ENCODE results near the gene MLC1.

MLC1 gene

DNA sequence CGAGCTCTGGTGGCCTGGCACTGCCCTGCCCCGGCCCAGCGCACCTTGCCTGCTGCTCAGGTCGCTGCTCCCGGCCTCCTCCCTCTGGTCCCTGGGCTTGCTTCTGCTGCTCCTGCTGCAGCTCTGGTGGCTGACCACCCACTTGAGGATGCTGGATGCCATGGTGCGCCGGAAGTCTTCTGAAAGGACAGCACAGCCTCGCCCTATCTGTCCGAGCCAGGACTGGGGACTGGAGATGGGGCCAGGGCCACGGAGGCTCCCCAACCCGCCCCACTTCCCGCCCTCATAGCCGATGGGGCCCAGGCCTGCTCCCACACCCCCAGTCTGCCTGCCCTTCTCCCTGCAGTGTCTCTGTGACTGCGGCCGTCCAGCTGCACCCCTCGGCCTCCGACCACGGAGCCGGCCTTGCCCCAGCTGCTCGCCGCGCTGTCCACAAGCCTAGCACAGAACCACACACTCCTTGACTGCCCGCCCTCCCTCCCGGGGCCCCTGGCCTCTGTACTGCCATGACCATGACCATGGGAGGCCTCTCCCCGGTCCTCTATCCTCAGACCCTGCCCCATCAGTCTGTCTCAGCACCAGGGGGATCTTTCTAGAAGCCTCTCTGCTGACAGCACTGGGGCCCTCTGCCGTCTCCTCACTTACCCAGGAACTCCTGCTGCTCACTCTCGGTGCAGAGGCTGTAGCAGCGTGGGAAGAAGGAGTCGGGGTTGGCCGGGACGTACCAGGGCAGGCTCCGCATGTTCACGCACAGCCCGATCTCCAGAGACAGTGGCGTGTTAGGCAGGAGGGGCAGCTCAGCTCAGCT, 39.8 kb downstream of the MLC1 start (continued):
- TF ChIP-seq, protein P1, sequence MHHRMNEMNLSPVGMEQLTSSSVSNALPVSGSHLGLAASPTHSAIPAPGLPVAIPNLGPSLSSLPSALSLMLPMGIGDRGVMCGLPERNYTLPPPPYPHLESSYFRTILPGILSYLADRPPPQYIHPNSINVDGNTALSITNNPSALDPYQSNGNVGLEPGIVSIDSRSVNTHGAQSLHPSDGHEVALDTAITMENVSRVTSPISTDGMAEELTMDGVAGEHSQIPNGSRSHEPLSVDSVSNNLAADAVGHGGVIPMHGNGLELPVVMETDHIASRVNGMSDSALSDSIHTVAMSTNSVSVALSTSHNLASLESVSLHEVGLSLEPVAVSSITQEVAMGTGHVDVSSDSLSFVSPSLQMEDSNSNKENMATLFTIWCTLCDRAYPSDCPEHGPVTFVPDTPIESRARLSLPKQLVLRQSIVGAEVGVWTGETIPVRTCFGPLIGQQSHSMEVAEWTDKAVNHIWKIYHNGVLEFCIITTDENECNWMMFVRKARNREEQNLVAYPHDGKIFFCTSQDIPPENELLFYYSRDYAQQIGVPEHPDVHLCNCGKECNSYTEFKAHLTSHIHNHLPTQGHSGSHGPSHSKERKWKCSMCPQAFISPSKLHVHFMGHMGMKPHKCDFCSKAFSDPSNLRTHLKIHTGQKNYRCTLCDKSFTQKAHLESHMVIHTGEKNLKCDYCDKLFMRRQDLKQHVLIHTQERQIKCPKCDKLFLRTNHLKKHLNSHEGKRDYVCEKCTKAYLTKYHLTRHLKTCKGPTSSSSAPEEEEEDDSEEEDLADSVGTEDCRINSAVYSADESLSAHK (tag by site-specific recombination; IDR thresholded peaks at IDR 0.05) = no peak
- no peak for TF ChIP-seq ZNF843 (tag by site-specific recombination; IDR thresholded peaks at IDR 0.05)
- TF ChIP-seq WT1 (tag by site-specific recombination; IDR thresholded peaks at IDR 0.05) = no peak
- no peak for TF ChIP-seq ZNF423 (tag by site-specific recombination; IDR thresholded peaks at IDR 0.05)
- no peak for TF ChIP-seq BCL11B (tag by site-specific recombination; IDR thresholded peaks at IDR 0.05; ENCODE audit: low read depth)
- TF ChIP-seq, protein P2, sequence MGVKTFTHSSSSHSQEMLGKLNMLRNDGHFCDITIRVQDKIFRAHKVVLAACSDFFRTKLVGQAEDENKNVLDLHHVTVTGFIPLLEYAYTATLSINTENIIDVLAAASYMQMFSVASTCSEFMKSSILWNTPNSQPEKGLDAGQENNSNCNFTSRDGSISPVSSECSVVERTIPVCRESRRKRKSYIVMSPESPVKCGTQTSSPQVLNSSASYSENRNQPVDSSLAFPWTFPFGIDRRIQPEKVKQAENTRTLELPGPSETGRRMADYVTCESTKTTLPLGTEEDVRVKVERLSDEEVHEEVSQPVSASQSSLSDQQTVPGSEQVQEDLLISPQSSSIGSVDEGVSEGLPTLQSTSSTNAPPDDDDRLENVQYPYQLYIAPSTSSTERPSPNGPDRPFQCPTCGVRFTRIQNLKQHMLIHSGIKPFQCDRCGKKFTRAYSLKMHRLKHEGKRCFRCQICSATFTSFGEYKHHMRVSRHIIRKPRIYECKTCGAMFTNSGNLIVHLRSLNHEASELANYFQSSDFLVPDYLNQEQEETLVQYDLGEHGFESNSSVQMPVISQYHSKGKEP (tag by site-specific recombination; IDR thresholded peaks at IDR 0.05) = no peak
- TF ChIP-seq, protein P3, sequence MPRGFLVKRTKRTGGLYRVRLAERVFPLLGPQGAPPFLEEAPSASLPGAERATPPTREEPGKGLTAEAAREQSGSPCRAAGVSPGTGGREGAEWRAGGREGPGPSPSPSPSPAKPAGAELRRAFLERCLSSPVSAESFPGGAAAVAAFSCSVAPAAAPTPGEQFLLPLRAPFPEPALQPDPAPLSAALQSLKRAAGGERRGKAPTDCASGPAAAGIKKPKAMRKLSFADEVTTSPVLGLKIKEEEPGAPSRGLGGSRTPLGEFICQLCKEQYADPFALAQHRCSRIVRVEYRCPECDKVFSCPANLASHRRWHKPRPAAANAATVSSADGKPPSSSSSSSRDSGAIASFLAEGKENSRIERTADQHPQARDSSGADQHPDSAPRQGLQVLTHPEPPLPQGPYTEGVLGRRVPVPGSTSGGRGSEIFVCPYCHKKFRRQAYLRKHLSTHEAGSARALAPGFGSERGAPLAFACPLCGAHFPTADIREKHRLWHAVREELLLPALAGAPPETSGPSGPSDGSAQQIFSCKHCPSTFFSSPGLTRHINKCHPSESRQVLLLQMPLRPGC (tag by site-specific recombination; IDR thresholded peaks at IDR 0.05) = no peak

DNA sequence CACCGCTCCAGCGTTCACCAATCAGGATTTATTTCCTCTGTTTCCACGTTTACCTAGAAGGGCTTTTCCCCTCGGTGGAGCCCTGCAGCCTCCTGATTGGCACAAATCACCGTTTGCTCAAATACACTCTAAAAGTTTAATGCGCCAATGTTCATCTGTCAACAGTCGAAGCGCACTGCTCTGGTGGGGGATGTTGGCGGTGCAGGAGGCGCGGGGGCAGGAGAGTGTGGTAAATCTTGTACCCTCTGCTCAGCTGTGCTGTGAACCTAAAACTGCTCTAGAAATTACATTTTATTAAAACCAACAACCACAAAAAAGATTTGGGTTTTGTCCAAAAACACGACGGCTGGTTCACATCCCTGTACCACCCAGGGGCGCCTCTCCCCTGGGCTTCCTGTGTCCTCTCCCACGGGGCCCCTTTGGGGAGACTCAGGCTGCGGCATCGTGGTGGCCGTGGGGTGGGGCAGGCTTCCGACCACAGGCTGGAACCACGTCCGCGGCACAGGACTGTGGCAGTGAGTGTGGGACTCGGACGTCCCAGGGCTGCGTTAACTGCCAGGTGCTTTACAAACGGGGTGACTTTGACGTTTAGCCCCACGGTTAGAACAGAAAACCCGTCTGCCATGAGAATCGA, 40.6 kb downstream of the MLC1 start:
- TF ChIP-seq ZNF138 (tag by site-specific recombination; IDR thresholded peaks at IDR 0.05; ENCODE audit: borderline replicate concordance) (no peak), ZEB2 (tag by site-specific recombination; IDR thresholded peaks at IDR 0.05) (no peak), ZNF433 (tag by site-specific recombination; IDR thresholded peaks at IDR 0.05; ENCODE audit: low read depth) (no peak), ZNF416 (tag by site-specific recombination; IDR thresholded peaks at IDR 0.05) (no peak), ZFHX2 (tag by site-specific recombination; conservative IDR thresholded peaks at IDR 0.05) (no peak), ZNF837 (tag by site-specific recombination; IDR thresholded peaks at IDR 0.05) (no peak), ZNF560 (tag by site-specific recombination; IDR thresholded peaks at IDR 0.05; ENCODE audit: borderline replicate concordance) (no peak), ZNF426 (tag by site-specific recombination; IDR thresholded peaks at IDR 0.05) (no peak), ZNF335 (tag by site-specific recombination; conservative IDR thresholded peaks at IDR 0.05) (no peak), HOXD13 (CRISPR knock-in tag; IDR thresholded peaks at IDR 0.05; ENCODE audit: borderline replicate concordance) (no peak)
- TF ChIP-seq, protein P4, sequence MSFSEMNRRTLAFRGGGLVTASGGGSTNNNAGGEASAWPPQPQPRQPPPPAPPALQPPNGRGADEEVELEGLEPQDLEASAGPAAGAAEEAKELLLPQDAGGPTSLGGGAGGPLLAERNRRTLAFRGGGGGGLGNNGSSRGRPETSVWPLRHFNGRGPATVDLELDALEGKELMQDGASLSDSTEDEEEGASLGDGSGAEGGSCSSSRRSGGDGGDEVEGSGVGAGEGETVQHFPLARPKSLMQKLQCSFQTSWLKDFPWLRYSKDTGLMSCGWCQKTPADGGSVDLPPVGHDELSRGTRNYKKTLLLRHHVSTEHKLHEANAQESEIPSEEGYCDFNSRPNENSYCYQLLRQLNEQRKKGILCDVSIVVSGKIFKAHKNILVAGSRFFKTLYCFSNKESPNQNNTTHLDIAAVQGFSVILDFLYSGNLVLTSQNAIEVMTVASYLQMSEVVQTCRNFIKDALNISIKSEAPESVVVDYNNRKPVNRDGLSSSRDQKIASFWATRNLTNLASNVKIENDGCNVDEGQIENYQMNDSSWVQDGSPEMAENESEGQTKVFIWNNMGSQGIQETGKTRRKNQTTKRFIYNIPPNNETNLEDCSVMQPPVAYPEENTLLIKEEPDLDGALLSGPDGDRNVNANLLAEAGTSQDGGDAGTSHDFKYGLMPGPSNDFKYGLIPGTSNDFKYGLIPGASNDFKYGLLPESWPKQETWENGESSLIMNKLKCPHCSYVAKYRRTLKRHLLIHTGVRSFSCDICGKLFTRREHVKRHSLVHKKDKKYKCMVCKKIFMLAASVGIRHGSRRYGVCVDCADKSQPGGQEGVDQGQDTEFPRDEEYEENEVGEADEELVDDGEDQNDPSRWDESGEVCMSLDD (tag by site-specific recombination; IDR thresholded peaks at IDR 0.05) = no peak
- TF ChIP-seq, protein P5, sequence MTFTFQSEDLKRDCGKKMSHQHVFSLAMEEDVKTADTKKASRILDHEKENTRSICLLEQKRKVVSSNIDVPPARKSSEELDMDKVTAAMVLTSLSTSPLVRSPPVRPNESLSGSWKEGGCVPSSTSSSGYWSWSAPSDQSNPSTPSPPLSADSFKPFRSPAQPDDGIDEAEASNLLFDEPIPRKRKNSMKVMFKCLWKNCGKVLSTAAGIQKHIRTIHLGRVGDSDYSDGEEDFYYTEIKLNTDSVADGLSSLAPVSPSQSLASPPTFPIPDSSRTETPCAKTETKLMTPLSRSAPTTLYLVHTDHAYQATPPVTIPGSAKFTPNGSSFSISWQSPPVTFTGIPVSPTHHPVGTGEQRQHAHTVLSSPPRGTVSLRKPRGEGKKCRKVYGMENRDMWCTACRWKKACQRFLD (tag by site-specific recombination; IDR thresholded peaks at IDR 0.05) = no peak
- TF ChIP-seq, protein P6, sequence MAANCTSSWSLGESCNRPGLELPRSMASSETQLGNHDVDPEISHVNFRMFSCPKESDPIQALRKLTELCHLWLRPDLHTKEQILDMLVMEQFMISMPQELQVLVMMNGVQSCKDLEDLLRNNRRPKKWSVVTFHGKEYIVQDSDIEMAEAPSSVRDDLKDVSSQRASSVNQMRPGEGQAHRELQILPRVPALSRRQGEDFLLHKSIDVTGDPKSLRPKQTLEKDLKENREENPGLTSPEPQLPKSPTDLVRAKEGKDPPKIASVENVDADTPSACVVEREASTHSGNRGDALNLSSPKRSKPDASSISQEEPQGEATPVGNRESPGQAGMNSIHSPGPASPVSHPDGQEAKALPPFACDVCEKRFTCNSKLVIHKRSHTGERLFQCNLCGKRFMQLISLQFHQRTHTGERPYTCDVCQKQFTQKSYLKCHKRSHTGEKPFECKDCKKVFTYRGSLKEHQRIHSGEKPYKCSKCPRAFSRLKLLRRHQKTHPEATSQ (tag by site-specific recombination; IDR thresholded peaks at IDR 0.05) = no peak
- TF ChIP-seq, protein P7, sequence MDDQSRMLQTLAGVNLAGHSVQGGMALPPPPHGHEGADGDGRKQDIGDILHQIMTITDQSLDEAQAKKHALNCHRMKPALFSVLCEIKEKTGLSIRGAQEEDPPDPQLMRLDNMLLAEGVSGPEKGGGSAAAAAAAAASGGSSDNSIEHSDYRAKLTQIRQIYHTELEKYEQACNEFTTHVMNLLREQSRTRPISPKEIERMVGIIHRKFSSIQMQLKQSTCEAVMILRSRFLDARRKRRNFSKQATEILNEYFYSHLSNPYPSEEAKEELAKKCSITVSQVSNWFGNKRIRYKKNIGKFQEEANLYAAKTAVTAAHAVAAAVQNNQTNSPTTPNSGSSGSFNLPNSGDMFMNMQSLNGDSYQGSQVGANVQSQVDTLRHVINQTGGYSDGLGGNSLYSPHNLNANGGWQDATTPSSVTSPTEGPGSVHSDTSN (CRISPR knock-in tag; IDR thresholded peaks at IDR 0.05) = no peak
- H3K9me3 ChIP-seq (ENCODE audit: control insufficient read depth, insufficient read depth, low read depth, low read length) = no peaks in the 10 kb centered on the region
- H3K36me3 ChIP-seq (ENCODE audit: control insufficient read depth in 2 of 2, insufficient read depth in 1 of 2, low read length in 2 of 2) = no peaks in the 10 kb centered on the region
- no peak overlapping the region for H3K4me3 ChIP-seq (ENCODE audit: low read depth, low read length)
- H3K27ac ChIP-seq (ENCODE audit: extremely low read depth, low read depth, low read length) = no peak overlapping the region
- H3K4me1 ChIP-seq (ENCODE audit: control insufficient read depth, insufficient read depth, low read length) = no peaks in the 10 kb centered on the region
- ChIA-PET POLR2A (no interaction called here), CTCF (interaction anchor here (0.9 kb wide), 1 partner anchor 9 kb away, joined by 3 read pairs; no protein-coding TSS in a partner anchor)

Data from HEK293 (cell line).